IMR-90 (cell line): ENCODE data around the gene IFIT1B. TPM values are rescaled to one million over a fixed set of nuclear protein-coding genes. Genes with fewer than 3 reads are reported as not detected.

Experiments used
- ATAC-seq: fragments of 200-7000 bp; cut with Tn5 transposase; 2 replicates; pipeline ENCODE4 v1.9.1; 2020; ENCODE audit warnings: low read depth, mild to moderate bottlenecking, moderate library complexity
- BruUV-seq: library from RNA; stranded (reverse); fragments of 400-500 nt; replicated peaks from 2 replicates; lab custom pipeline; 2021; lab: Mats Ljungman, UMichigan
- CTCF ChIA-PET: fragments of 300-600 bp; formaldehyde crosslinking; extraction: SDS; loops from one replicate; lab custom pipeline; 2021; ENCODE audit warnings: antibody characterized with exemption; lab: Yijun Ruan, JAX
- POLR2A ChIA-PET: fragments of 300-600 bp; sonication (Branson Sonifier 250); formaldehyde crosslinking; loops from one replicate; lab custom pipeline; 2022; ENCODE audit warnings: antibody characterized with exemption; ENCODE audit not compliant: unreplicated experiment; lab: Charles Lee
- DNase-seq: peaks from one replicate; pipeline ENCODE4 v3.0.0; 2013
- H2AFZ ChIP-seq: replicated peaks from 2 replicates; pipeline ENCODE3; 2013; ENCODE audit warnings: low read length, mild to moderate bottlenecking; ENCODE audit not compliant: poor library complexity
- H2AK5ac ChIP-seq: 2 replicates; pipeline ENCODE4 v1.6.1; 2013; ENCODE audit warnings: low read depth, low read length, inconsistent platforms
- H2AK9ac ChIP-seq: replicated peaks from 2 replicates; pipeline ENCODE3; 2013; ENCODE audit warnings: mild to moderate bottlenecking, low read depth, low read length, moderate library complexity; ENCODE audit not compliant: poor library complexity
- H2BK120ac ChIP-seq: 2 replicates; pipeline ENCODE4 v1.6.1; 2013; ENCODE audit warnings: low read depth, low read length, inconsistent platforms
- H2BK15ac ChIP-seq: 3 replicates; pipeline ENCODE4 v1.6.1; 2013; ENCODE audit warnings: low read depth, low read length, inconsistent platforms
- H2BK20ac ChIP-seq: 2 replicates; pipeline ENCODE4 v1.6.1; 2013; ENCODE audit warnings: low read depth, mild to moderate bottlenecking, inconsistent platforms, low read length, moderate library complexity
- H2BK5ac ChIP-seq: 2 replicates; pipeline ENCODE4 v1.6.1; 2013; ENCODE audit warnings: mild to moderate bottlenecking, low read depth, low read length, inconsistent platforms; ENCODE audit not compliant: poor library complexity, severe bottlenecking
- H3K14ac ChIP-seq: replicated peaks from 2 replicates; pipeline ENCODE4 v1.6.1; 2013; ENCODE audit warnings: low read depth, low read length, inconsistent platforms
- H3K18ac ChIP-seq: 2 replicates; pipeline ENCODE4 v1.6.1; 2013; ENCODE audit warnings: low read depth, low read length, control low read depth
- H3K23ac ChIP-seq: 2 replicates; pipeline ENCODE4 v1.6.1; 2013; ENCODE audit warnings: low read depth, low read length, inconsistent platforms
- H3K27ac ChIP-seq: 2 replicates; pipeline ENCODE4 v1.5.1; 2013; ENCODE audit warnings: mild to moderate bottlenecking, control low read depth, low read length; ENCODE audit not compliant: insufficient read depth
- H3K27me3 ChIP-seq: 2 replicates; pipeline ENCODE4 v1.6.1; 2013; ENCODE audit warnings: low read length; ENCODE audit not compliant: control insufficient read depth, insufficient read depth
- H3K36me3 ChIP-seq: 2 replicates; pipeline ENCODE4 v1.6.1; 2013; ENCODE audit warnings: low read length, mixed read lengths; ENCODE audit not compliant: control insufficient read depth, insufficient read depth
- H3K4ac ChIP-seq: 2 replicates; pipeline ENCODE4 v1.6.1; 2013; ENCODE audit warnings: low read depth, low read length, inconsistent platforms
- H3K4me1 ChIP-seq: 2 replicates; pipeline ENCODE4 v1.6.1; 2013; ENCODE audit warnings: low read length, mixed read lengths; ENCODE audit not compliant: control insufficient read depth, insufficient read depth
- H3K4me2 ChIP-seq: 2 replicates; pipeline ENCODE4 v1.6.1; 2013; ENCODE audit warnings: low read depth, mild to moderate bottlenecking, control low read depth, low read length, moderate library complexity
- H3K4me3 ChIP-seq: 2 replicates; pipeline ENCODE4 v1.5.1; 2013; ENCODE audit warnings: low read depth, mild to moderate bottlenecking, control low read depth, low read length, moderate library complexity; ENCODE audit not compliant: insufficient read depth
- H3K56ac ChIP-seq: 2 replicates; pipeline ENCODE4 v1.6.1; 2013; ENCODE audit warnings: low read length, inconsistent platforms; ENCODE audit not compliant: insufficient read depth; ENCODE audit errors: extremely low read depth
- H3K79me1 ChIP-seq, 2 experiments: 2 replicates each; pipeline ENCODE4 v1.6.1; 2013; ENCODE audit warnings: low read length in 2 of 2, inconsistent platforms in 1 of 2, low read depth in 1 of 2
- H3K9ac ChIP-seq: 2 replicates; pipeline ENCODE4 v1.6.1; 2013; ENCODE audit warnings: low read depth, low read length, control low read depth
- H3K9me1 ChIP-seq: 2 replicates; pipeline ENCODE4 v1.6.1; 2013; ENCODE audit warnings: low read length, inconsistent platforms; ENCODE audit not compliant: insufficient read depth
- H3K9me3 ChIP-seq: 2 replicates; pipeline ENCODE4 v1.6.1; 2013; ENCODE audit warnings: low read length; ENCODE audit not compliant: control insufficient read depth, insufficient read depth
- H4K20me1 ChIP-seq: 2 replicates; pipeline ENCODE4 v1.6.1; 2013; ENCODE audit warnings: low read length, inconsistent platforms; ENCODE audit not compliant: insufficient read depth
- H4K5ac ChIP-seq: 2 replicates; pipeline ENCODE4 v1.6.1; 2013; ENCODE audit warnings: mild to moderate bottlenecking, low read depth, low read length, control low read depth
- H4K8ac ChIP-seq, 2 experiments: 2 replicates each; pipeline ENCODE4 v1.6.1; 2013; ENCODE audit warnings: low read depth in 2 of 2, low read length in 2 of 2, control low read depth in 1 of 2, inconsistent platforms in 1 of 2
- H4K91ac ChIP-seq: 2 replicates; pipeline ENCODE4 v1.6.1; 2013; ENCODE audit warnings: low read depth, low read length, inconsistent platforms; ENCODE audit not compliant: insufficient read depth
- CEBPB ChIP-seq: IDR thresholded peaks from 2 replicates; pipeline ENCODE4 v1.6.1; 2012; ENCODE audit warnings: low read depth, low read length, improper control_type of control experiment
- CHD1 ChIP-seq: IDR thresholded peaks from 2 replicates; pipeline ENCODE4 v1.6.1; 2012; ENCODE audit warnings: low read depth, low read length, improper control_type of control experiment
- ELK1 ChIP-seq: fragments of 150-350 bp; IDR thresholded peaks from 2 replicates; pipeline ENCODE4 v1.6.1; 2016; ENCODE audit warnings: low read depth, mild to moderate bottlenecking, low read length, moderate library complexity, borderline replicate concordance
- MAFK ChIP-seq: IDR thresholded peaks from 2 replicates; pipeline ENCODE4 v1.6.1; 2012; ENCODE audit warnings: low read depth, low read length, improper control_type of control experiment
- POLR2A ChIP-seq: IDR thresholded peaks from 2 replicates; pipeline ENCODE4 v1.6.1; 2012; ENCODE audit warnings: mild to moderate bottlenecking, low read depth, low read length
- RCOR1 ChIP-seq: IDR thresholded peaks from 2 replicates; pipeline ENCODE4 v1.6.1; 2012; ENCODE audit warnings: mild to moderate bottlenecking, low read length, improper control_type of control experiment; ENCODE audit not compliant: insufficient replicate concordance
- SMC3 ChIP-seq: fragments of 150-350 bp; IDR thresholded peaks from 2 replicates; pipeline ENCODE4 v1.6.1; 2016; ENCODE audit warnings: low read depth, mild to moderate bottlenecking, antibody characterized with exemption, low read length, moderate library complexity
- WGBS, 2 experiments: methylation state at CpG; one replicate each; pipeline versions ENCODE4 v1.1.5 to v1.1.7; 2013; ENCODE audit warnings: missing lambda C conversion rate in 2 of 2; ENCODE audit not compliant: insufficient read length in 1 of 2; ENCODE audit errors: extremely low coverage in 2 of 2; 5-methylcytosine and 5-hydroxymethylcytosine counted together
- dilution Hi-C: fragments of 300-500 bp; cut with HindIII; formaldehyde crosslinking; loops from one replicate; pipeline ENCODE4 v1.14.3; 2018; ENCODE audit warnings: low sequenced_read_pairs; ENCODE audit not compliant: unreplicated experiment
- in situ Hi-C: fragments of 300-500 bp; cut with MboI; formaldehyde crosslinking; loops from 3 replicates; pipeline ENCODE4 v1.14.3; 2019; ENCODE audit warnings: low sequenced_read_pairs, inconsistent platforms, mixed read lengths
- intact Hi-C: fragments of 100-400 bp; cut with micrococcal nuclease; formaldehyde crosslinking; loops from 2 replicates; pipeline ENCODE4 v1.10.0; 2022
- polyA plus RNA-seq, 3 experiments: library from polyadenylated mRNA; depleted of rRNA; stranded (reverse); fragments of >200 nt; gene quantifications; 2 replicates each; pipeline ENCODE4 v1.2.3, GENCODE V29; 2012; ENCODE audit warnings: low replicate concordance in 1 of 3
- total RNA-seq: library from RNA; depleted of rRNA; stranded (reverse); fragments of >200 nt; gene quantifications from 2 replicates; pipeline ENCODE4 v1.2.3, GENCODE V29; 2012

Gene IFIT1B
- total and polyA plus RNA-seq, 2 of the 4 experiments (the other 2 are of a cell fraction) = not detected

- DNase-seq = no peak
These were observed 41.6 kb upstream of the IFIT1B start for GRCh38 chr10:89336241-89336640.

More at GRCh38 chr10:89336241-89336640, 41.6 kb upstream of the IFIT1B start:
- H3K4me2 ChIP-seq = no peak overlapping the region
- peaks cover 6% of the 10 kb centered on the region; the same call in 1 of the 2 replicates for H3K9me1 ChIP-seq
- H2BK20ac ChIP-seq = no peak overlapping the region
- no peak overlapping the region for H2AK5ac ChIP-seq
- no peak overlapping the region for H3K14ac ChIP-seq
- in situ Hi-C loops (no loop called here), intact Hi-C loops (no loop called here), dilution Hi-C loops (no loop called here)
- H3K9ac ChIP-seq = no peak overlapping the region
- no peak overlapping the region for H4K8ac ChIP-seq
- H3K9me3 ChIP-seq = no peaks in the 10 kb centered on the region
- no peak overlapping the region for H2BK5ac ChIP-seq
- no peak overlapping the region for H3K18ac ChIP-seq
- H3K56ac ChIP-seq = no peak overlapping the region
- H2AFZ ChIP-seq = no peak overlapping the region
- H3K4me1 ChIP-seq = peaks cover 17% of the 10 kb centered on the region
- no peaks in the 10 kb centered on the region for H3K27me3 ChIP-seq
- H2BK120ac ChIP-seq = no peak overlapping the region
- H3K27ac ChIP-seq = no peak overlapping the region
- TF ChIP-seq CEBPB (no peak), MAFK (no peak), ELK1 (no peak), SMC3 (no peak), CHD1 (no peak), RCOR1 (no peak), POLR2A (no peak)
- H2BK15ac ChIP-seq = no peak overlapping the region
- H4K20me1 ChIP-seq = no peaks in the 10 kb centered on the region
- no peak overlapping the region for H4K5ac ChIP-seq
- no TSS peak for BruUV-seq
- no peak overlapping the region for H3K23ac ChIP-seq
- no peak overlapping the region for H3K4ac ChIP-seq
- CTCF ChIA-PET = no interaction called here
- no peak overlapping the region for H2AK9ac ChIP-seq
- no peak for ATAC-seq
- POLR2A ChIA-PET = no interaction called here
- H4K91ac ChIP-seq = no peak overlapping the region
- WGBS, 2 experiments = no CpG with 5 or more reads among the region's 3 CpGs
- peaks cover 9 to 21% of the 10 kb centered on the region in 2 experiments for H3K79me1 ChIP-seq
- no peak overlapping the region for H3K4me3 ChIP-seq
- H3K36me3 ChIP-seq = peaks cover 6% of the 10 kb centered on the region
